Testis (tissue), 3 donors: Measurements from ENCODE around the gene PHLPP2. TPM values are rescaled to one million over a fixed set of nuclear protein-coding genes. Genes with fewer than 3 reads are reported as not detected.

ENCODE experiments used
- DNase-seq: peaks from one replicate; pipeline ENCODE4 v3.0.0-alpha.2; 2019
- H3K27ac ChIP-seq, 2 donors: fragments of 200-600 bp; sonication (generic); one replicate each; pipeline ENCODE4 v1.5.1; 2019
- H3K27me3 ChIP-seq: fragments of 200-600 bp; sonication (generic); one replicate; pipeline ENCODE4 v1.5.1; 2019
- H3K36me3 ChIP-seq: fragments of 200-600 bp; sonication (generic); one replicate; pipeline ENCODE4 v1.5.1; 2017; ENCODE audit warnings: low read depth; ENCODE audit errors: missing control alignments
- H3K4me1 ChIP-seq: fragments of 200-600 bp; sonication (generic); one replicate; pipeline ENCODE4 v1.5.1; 2019
- H3K4me3 ChIP-seq, 2 donors: fragments of 200-600 bp; sonication (generic); one replicate each; pipeline ENCODE4 v1.5.1; 2017 to 2019
- H3K9me3 ChIP-seq: fragments of 200-600 bp; sonication (generic); one replicate; pipeline ENCODE4 v1.5.1; 2017
- POLR2A ChIP-seq: fragments of 450-650 bp; IDR thresholded peaks from one replicate; pipeline ENCODE4 v1.6.1; 2017; ENCODE audit warnings: antibody characterized with exemption, mild to moderate bottlenecking, moderate library complexity
- WGBS, 2 donors: methylation state at CpG; one replicate each; pipeline ENCODE4 v1.1.5; 2018; 5-methylcytosine and 5-hydroxymethylcytosine counted together
- intact Hi-C: fragments of 100-400 bp; cut with DNase I; formaldehyde crosslinking; loops from one replicate; pipeline ENCODE4 v1.15.1; 2023; ENCODE audit warnings: low total_unique reads
- polyA plus RNA-seq: library from polyadenylated mRNA; stranded (reverse); fragments of 350-450 nt; fragmentation: Illumina TruSeq; extraction: RNeasy Lipid Tissue Mini Kit (QIAGEN cat#74804); gene quantifications from one replicate; pipeline ENCODE4 v1.2.3, GENCODE V29; 2014; ENCODE audit warnings: low read depth, low replicate concordance; ENCODE audit not compliant: insufficient read depth
- total RNA-seq, 2 donors: library from RNA; depleted of rRNA; stranded (reverse); fragments of >200 nt; gene quantifications; one replicate each; pipeline ENCODE4 v1.2.3, GENCODE V29; 2016
- TF ChIP-seq, protein P1 (sequence below), 3 experiments: fragments of 450-650 bp in 2 of 3; fragments of 200-600 bp in 1 of 3; sonication (generic) in 1 of 3; IDR thresholded peaks; one replicate each; pipeline ENCODE4 v1.5.1; 2016 to 2019; ENCODE audit warnings: antibody characterized with exemption in 3 of 3, mild to moderate bottlenecking in 2 of 3, moderate library complexity in 1 of 3

Gene PHLPP2
- total and polyA plus RNA-seq, 3 donors from 2014 or later: 27.2 to 46.3 (median 43.3) TPM

DNA sequence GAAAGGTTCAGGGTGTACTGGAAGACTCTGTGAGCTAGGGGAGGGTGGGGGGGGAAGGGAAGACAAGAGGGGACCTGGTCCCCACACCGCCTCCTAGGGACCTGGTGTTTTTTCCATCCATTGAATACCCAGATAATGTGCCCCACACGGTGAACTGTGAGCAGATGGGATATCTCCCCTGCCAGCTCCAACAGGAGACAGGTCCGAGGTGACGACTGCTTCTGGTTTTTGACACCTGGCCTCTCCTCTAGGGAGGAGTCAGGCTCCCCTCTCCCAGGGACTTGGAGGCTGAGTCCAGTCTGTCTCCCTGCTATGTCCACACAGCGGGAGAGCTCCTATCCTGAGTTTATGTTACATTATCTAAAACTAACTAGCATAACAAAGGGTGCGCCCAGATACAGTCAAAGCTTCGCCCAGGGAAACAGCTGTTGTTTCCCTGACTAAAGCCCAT, 96.7 kb downstream of the PHLPP2 start:
- TF ChIP-seq POLR2A: no peak
- TF ChIP-seq, protein P1, sequence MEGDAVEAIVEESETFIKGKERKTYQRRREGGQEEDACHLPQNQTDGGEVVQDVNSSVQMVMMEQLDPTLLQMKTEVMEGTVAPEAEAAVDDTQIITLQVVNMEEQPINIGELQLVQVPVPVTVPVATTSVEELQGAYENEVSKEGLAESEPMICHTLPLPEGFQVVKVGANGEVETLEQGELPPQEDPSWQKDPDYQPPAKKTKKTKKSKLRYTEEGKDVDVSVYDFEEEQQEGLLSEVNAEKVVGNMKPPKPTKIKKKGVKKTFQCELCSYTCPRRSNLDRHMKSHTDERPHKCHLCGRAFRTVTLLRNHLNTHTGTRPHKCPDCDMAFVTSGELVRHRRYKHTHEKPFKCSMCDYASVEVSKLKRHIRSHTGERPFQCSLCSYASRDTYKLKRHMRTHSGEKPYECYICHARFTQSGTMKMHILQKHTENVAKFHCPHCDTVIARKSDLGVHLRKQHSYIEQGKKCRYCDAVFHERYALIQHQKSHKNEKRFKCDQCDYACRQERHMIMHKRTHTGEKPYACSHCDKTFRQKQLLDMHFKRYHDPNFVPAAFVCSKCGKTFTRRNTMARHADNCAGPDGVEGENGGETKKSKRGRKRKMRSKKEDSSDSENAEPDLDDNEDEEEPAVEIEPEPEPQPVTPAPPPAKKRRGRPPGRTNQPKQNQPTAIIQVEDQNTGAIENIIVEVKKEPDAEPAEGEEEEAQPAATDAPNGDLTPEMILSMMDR (IDR thresholded peaks at IDR 0.05): no peak
- peaks cover 9% of the 10 kb centered on the region for H3K4me1 ChIP-seq
- no peaks in the 10 kb centered on the region for H3K9me3 ChIP-seq
- no peak overlapping the region for H3K4me3 ChIP-seq
- no peak for DNase-seq
- no peaks in the 10 kb centered on the region for H3K36me3 ChIP-seq
- H3K27me3 ChIP-seq: no peaks in the 10 kb centered on the region
- 57 to 74% methylated on average over 4 to 7 of the region's 7 CpGs for WGBS, 2 donors
- intact Hi-C loops: no loop called here
- H3K27ac ChIP-seq: no peak overlapping the region

DNA sequence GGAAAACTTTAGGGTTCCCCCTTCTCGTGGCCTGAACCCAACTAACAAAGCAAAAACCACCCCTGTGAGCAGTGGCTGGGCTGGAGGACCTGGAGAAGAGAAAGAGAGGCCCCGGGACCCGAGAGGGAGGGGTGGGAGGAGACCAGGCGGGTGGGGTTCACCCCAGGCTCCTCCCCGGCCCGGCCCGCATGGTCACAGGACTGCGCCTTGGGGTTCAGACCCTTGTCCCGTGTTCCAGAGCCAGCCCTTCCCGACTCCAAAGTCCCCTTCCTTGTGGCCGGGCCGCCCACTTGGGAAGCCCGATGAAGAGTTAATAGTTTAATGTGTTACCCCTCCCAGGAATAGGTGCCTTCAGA, 97.7 kb downstream of the PHLPP2 start:
- Histone ChIP-seq H3K4me3 (peak overlapping the region; percentile 54 to 56), H3K27me3 (no peaks in the 10 kb centered on the region), H3K4me1 (peaks cover 9% of the 10 kb centered on the region), H3K9me3 (no peaks in the 10 kb centered on the region), H3K36me3 (no peaks in the 10 kb centered on the region), H3K27ac (no peak overlapping the region)
- WGBS, 2 donors: 7% methylated on average over 13 of the region's 13 CpGs; no CpG with 5 or more reads in 1 of the 2 donors
- intact Hi-C loops: no loop called here
- no peak for TF ChIP-seq POLR2A
- TF ChIP-seq, protein P1 (IDR thresholded peaks at IDR 0.05): no peak
- DNase-seq: no peak

DNA sequence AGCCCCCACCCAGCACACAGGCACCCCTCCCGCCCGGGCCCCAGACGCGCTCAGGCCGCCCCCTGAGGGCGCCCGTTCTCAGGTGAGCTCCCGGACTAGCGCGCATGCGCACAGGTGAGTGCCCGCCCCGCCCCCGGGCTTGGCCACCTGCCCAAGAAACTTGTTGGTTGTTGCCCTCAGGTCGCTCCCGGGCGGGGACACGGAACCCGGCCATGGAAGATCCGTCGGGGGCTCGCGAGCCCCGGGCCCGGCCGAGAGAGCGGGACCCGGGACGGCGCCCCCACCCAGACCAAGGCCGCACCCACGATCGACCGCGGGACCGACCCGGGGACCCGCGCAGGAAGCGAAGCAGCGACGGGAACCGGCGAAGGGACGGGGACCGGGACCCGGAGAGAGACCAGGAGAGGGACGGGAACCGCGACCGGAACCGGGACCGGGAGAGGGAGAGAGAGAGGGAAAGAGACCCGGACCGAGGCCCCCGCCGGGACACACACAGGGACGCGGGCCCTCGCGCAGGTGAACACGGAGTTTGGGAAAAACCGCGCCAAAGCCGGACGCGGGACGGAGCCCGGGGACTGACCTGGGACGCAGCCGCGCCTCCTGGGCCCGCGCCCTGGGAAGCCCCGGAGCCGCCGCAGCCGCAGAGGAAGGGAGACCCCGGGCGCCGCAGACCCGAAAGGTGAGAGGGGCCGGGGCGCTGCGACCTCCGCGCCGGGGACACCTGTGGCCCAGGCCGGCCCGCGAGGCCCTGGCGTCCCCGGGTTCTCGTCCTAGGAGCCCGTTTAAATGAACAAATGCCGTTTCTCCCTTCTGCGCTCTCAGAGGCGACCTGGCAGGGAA, 98.3 kb downstream of the PHLPP2 start, which contains the start of gene MARVELD3:
MARVELD3 (plus strand) TSS at position 167 of the 840 bp plus-strand sequence; CDS start at position 213, 46 bp downstream.
- whole genome bisulfite sequencing, 2 donors: 1% methylated on average over 35 to 71 of the region's 98 CpGs
- Histone ChIP-seq H3K4me3 (peak within 1 kb of the TSS; percentile 54 to 56), H3K36me3 (no peaks in the 10 kb centered on the region), H3K27ac (no peak within 1 kb of the TSS), H3K4me1 (peaks cover 9% of the 10 kb centered on the region), H3K27me3 (no peaks in the 10 kb centered on the region), H3K9me3 (no peaks in the 10 kb centered on the region)
- DNase-seq: peak; percentile 43
- TF ChIP-seq, protein P1 (IDR thresholded peaks at IDR 0.05): no peak
- no peak for TF ChIP-seq POLR2A
- intact Hi-C loops: no loop called here

DNA sequence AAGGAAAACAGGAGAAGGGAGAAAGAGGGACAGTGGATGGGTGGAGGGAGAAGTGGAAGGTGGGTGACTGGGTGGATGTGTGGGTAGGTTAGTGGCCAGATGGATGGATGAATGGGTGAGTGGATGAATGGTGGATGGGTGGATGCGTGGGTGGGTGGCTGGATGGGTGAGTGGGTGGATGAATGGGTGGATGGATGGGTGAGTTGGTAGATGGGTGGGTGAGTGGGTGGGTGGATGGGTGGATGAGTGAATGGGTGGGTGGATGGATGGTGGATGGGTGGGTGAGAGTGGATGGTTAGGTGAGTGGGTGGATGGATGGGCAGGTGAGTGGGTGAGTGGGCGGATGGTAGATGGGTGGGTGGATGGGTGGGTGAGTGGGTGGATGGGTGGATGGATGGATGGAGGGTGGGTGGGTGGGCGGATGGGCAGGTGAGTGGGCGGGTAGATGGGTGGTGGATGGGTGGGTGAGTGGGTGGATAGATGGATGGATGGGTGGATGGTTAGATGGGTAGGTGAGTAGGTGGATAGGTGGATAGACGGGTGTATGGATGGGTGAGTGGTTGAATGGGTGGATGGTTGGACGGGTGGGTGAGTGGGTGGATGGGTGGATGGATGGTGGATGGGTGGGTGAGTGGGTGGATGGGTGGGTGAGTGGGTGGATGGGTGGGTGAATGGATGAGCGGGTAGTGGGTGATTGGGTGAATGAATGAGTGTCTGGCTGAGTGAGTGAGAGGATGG, 99.2 kb downstream of the PHLPP2 start:
- peak overlapping the region in 1 of 2 donors; percentile 56 for H3K4me3 ChIP-seq
- DNase-seq: no peak
- TF ChIP-seq, protein P1 (IDR thresholded peaks at IDR 0.05): no peak
- no peak for TF ChIP-seq POLR2A
- peaks cover 9% of the 10 kb centered on the region for H3K4me1 ChIP-seq
- intact Hi-C loops: no loop called here
- no peaks in the 10 kb centered on the region for H3K27me3 ChIP-seq
- no peaks in the 10 kb centered on the region for H3K36me3 ChIP-seq
- H3K27ac ChIP-seq: no peak overlapping the region
- H3K9me3 ChIP-seq: no peaks in the 10 kb centered on the region
- 76 to 82% methylated on average over 7 of the region's 7 CpGs for WGBS, 2 donors
